ENCODE data around the gene C12orf60. TPM values are rescaled to one million over a fixed set of nuclear protein-coding genes. Genes with fewer than 3 reads are reported as not detected.

C12orf60 gene
- total and polyA plus RNA-seq, 2 experiments from 2014 or later = 1.2 TPM

- Histone ChIP-seq H3K4me1 (ENCODE audit: insufficient read depth) (peaks cover 6% of the 10 kb centered on the region), H3K79me2 (ENCODE audit: insufficient read depth) (no peaks in the 10 kb centered on the region), H3K9ac (no peak overlapping the region), H4K20me1 (ENCODE audit: insufficient read depth) (no peaks in the 10 kb centered on the region), H3K4me3 (no peak overlapping the region), H3K9me2 (ENCODE audit: insufficient read depth) (peaks cover 5% of the 10 kb centered on the region; the same call in 1 of the 2 replicates), H3K36me3 (ENCODE audit: low read depth) (no peaks in the 10 kb centered on the region), H3K9me3 (ENCODE audit: low read depth) (no peaks in the 10 kb centered on the region), H3K27ac (no peak overlapping the region), H2AFZ (no peak overlapping the region), H3K4me2 (ENCODE audit: unreplicated experiment) (no peak overlapping the region), H3K27me3 (replicated peaks; ENCODE audit: insufficient read depth) (no peaks in the 10 kb centered on the region), H3F3A (ENCODE audit: insufficient read depth) (no peaks in the 10 kb centered on the region)
- peak; percentile 22 for DNase-seq
- in situ Hi-C loops (cut with MboI) = no loop called here
- TF ChIP-seq EZH2 (IDR thresholded peaks at IDR 0.05; ENCODE audit: insufficient read depth, poor library complexity, severe bottlenecking) (no peak), EZH2phosphoT487 (IDR thresholded peaks at IDR 0.05; ENCODE audit: insufficient read depth, low read depth) (no peak)
Measured at GRCh38 chr12:14825256-14825655, 21.8 kb downstream of the C12orf60 start.

- H3K9me2 ChIP-seq (ENCODE audit: insufficient read depth) = peaks cover 5% of the 10 kb centered on the region; the same call in 1 of the 2 replicates
- H3K79me2 ChIP-seq (ENCODE audit: insufficient read depth) = no peaks in the 10 kb centered on the region
- H3K9me3 ChIP-seq (ENCODE audit: low read depth) = no peaks in the 10 kb centered on the region
- no peak overlapping the region for H3K27ac ChIP-seq
- no peak overlapping the region for H3K4me2 ChIP-seq (ENCODE audit: unreplicated experiment)
- in situ Hi-C loops (cut with MboI) = no loop called here
- TF ChIP-seq EZH2phosphoT487 (IDR thresholded peaks at IDR 0.05; ENCODE audit: insufficient read depth, low read depth) = no peak
- no peak for TF ChIP-seq EZH2 (IDR thresholded peaks at IDR 0.05; ENCODE audit: insufficient read depth, poor library complexity, severe bottlenecking)
- H3K36me3 ChIP-seq (ENCODE audit: low read depth) = no peaks in the 10 kb centered on the region
- no peak overlapping the region for H3K9ac ChIP-seq
- DNase-seq = no peak
- H2AFZ ChIP-seq = no peak overlapping the region
- no peaks in the 10 kb centered on the region for H4K20me1 ChIP-seq (ENCODE audit: insufficient read depth)
- H3K4me1 ChIP-seq (ENCODE audit: insufficient read depth) = peaks cover 6% of the 10 kb centered on the region
- no peaks in the 10 kb centered on the region for H3K27me3 ChIP-seq (replicated peaks; ENCODE audit: insufficient read depth)
- no peak overlapping the region for H3K4me3 ChIP-seq
- 92 to 98% methylated on average over 5 of the region's 5 CpGs for WGBS, 2 experiments (ENCODE audit: low coverage in 1 of 2, low lambda C conversion rate in 2 of 2, missing lambda C conversion rate in 2 of 2)
- H3F3A ChIP-seq (ENCODE audit: insufficient read depth) = no peaks in the 10 kb centered on the region
Measured at GRCh38 chr12:14826491-14826890, 23.0 kb downstream of the C12orf60 start.

GRCh38 chr12:14827043-14827442 is 23.6 kb downstream of the C12orf60 start:
- TF ChIP-seq EZH2phosphoT487 (IDR thresholded peaks at IDR 0.05; ENCODE audit: insufficient read depth, low read depth) = no peak
- TF ChIP-seq EZH2 (IDR thresholded peaks at IDR 0.05; ENCODE audit: insufficient read depth, poor library complexity, severe bottlenecking) = no peak
- Histone ChIP-seq H3K4me3 (no peak overlapping the region), H3K36me3 (ENCODE audit: low read depth) (no peaks in the 10 kb centered on the region), H2AFZ (no peak overlapping the region), H3K4me2 (ENCODE audit: unreplicated experiment) (no peak overlapping the region), H4K20me1 (ENCODE audit: insufficient read depth) (no peaks in the 10 kb centered on the region), H3K4me1 (ENCODE audit: insufficient read depth) (peaks cover 6% of the 10 kb centered on the region), H3K27ac (no peak overlapping the region), H3K9me2 (ENCODE audit: insufficient read depth) (peaks cover 5% of the 10 kb centered on the region; the same call in 1 of the 2 replicates), H3K9ac (no peak overlapping the region), H3K79me2 (ENCODE audit: insufficient read depth) (no peaks in the 10 kb centered on the region), H3K9me3 (ENCODE audit: low read depth) (no peaks in the 10 kb centered on the region), H3K27me3 (replicated peaks; ENCODE audit: insufficient read depth) (no peaks in the 10 kb centered on the region), H3F3A (ENCODE audit: insufficient read depth) (no peaks in the 10 kb centered on the region)
- DNase-seq = peak; percentile 19
- in situ Hi-C loops (cut with MboI) = no loop called here
- WGBS, 2 experiments (ENCODE audit: low coverage in 1 of 2, low lambda C conversion rate in 2 of 2, missing lambda C conversion rate in 2 of 2) = 88 to 91% methylated on average over 2 of the region's 2 CpGs

- H3K9ac ChIP-seq = no peak overlapping the region
- H3K4me2 ChIP-seq (ENCODE audit: unreplicated experiment) = no peak overlapping the region
- H3F3A ChIP-seq (ENCODE audit: insufficient read depth) = no peaks in the 10 kb centered on the region
- TF ChIP-seq EZH2phosphoT487 (IDR thresholded peaks at IDR 0.05; ENCODE audit: insufficient read depth, low read depth) (no peak), EZH2 (IDR thresholded peaks at IDR 0.05; ENCODE audit: insufficient read depth, poor library complexity, severe bottlenecking) (no peak)
- H3K27ac ChIP-seq = no peak overlapping the region
- no peaks in the 10 kb centered on the region for H3K27me3 ChIP-seq (replicated peaks; ENCODE audit: insufficient read depth)
- in situ Hi-C loops (cut with MboI) = no loop called here
- H3K79me2 ChIP-seq (ENCODE audit: insufficient read depth) = no peaks in the 10 kb centered on the region
- H2AFZ ChIP-seq = no peak overlapping the region
- DNase-seq = peak; percentile 15
- H3K9me3 ChIP-seq (ENCODE audit: low read depth) = no peaks in the 10 kb centered on the region
- H3K4me3 ChIP-seq = no peak overlapping the region
- H3K4me1 ChIP-seq (ENCODE audit: insufficient read depth) = peaks cover 9% of the 10 kb centered on the region
- H3K36me3 ChIP-seq (ENCODE audit: low read depth) = no peaks in the 10 kb centered on the region
- peaks cover 5% of the 10 kb centered on the region; the same call in 1 of the 2 replicates for H3K9me2 ChIP-seq (ENCODE audit: insufficient read depth)
- no peaks in the 10 kb centered on the region for H4K20me1 ChIP-seq (ENCODE audit: insufficient read depth)
Measured at GRCh38 chr12:14828892-14829291, 25.4 kb downstream of the C12orf60 start.

- Histone ChIP-seq H3K4me2 (ENCODE audit: unreplicated experiment) (no peak overlapping the region), H3K79me2 (ENCODE audit: insufficient read depth) (no peaks in the 10 kb centered on the region), H3K4me1 (ENCODE audit: insufficient read depth) (peaks cover 34% of the 10 kb centered on the region), H3F3A (ENCODE audit: insufficient read depth) (peaks cover 22% of the 10 kb centered on the region), H2AFZ (no peak overlapping the region), H3K9me3 (ENCODE audit: low read depth) (no peaks in the 10 kb centered on the region), H3K9ac (no peak overlapping the region), H3K27ac (no peak overlapping the region), H4K20me1 (ENCODE audit: insufficient read depth) (no peaks in the 10 kb centered on the region), H3K4me3 (no peak overlapping the region), H3K27me3 (replicated peaks; ENCODE audit: insufficient read depth) (no peaks in the 10 kb centered on the region), H3K36me3 (ENCODE audit: low read depth) (no peaks in the 10 kb centered on the region), H3K9me2 (ENCODE audit: insufficient read depth) (no peaks in the 10 kb centered on the region)
- 96 to 100% methylated on average over 3 of the region's 3 CpGs for WGBS, 2 experiments (ENCODE audit: low coverage in 1 of 2, low lambda C conversion rate in 2 of 2, missing lambda C conversion rate in 2 of 2)
- TF ChIP-seq EZH2phosphoT487 (IDR thresholded peaks at IDR 0.05; ENCODE audit: insufficient read depth, low read depth) (no peak), EZH2 (IDR thresholded peaks at IDR 0.05; ENCODE audit: insufficient read depth, poor library complexity, severe bottlenecking) (no peak)
- in situ Hi-C loops (cut with MboI) = no loop called here
- no peak for DNase-seq
Measured at GRCh38 chr12:14833336-14833735, 29.9 kb downstream of the C12orf60 start.

Data from GM23248 (cell line).